Pons (tissue), 1 donor: ENCODE measurements around the gene TAF4.
"Not testable (repeated sequence)": the region's sequence is repeated elsewhere in the genome, so short reads cannot be mapped to it uniquely, and the experiment has no call there.

Experiments used
- DNase-seq: peaks from one replicate; pipeline ENCODE4 v3.0.0-alpha.2; 2016; ENCODE audit warnings: low spot score

The TAF4 gene, protein sequence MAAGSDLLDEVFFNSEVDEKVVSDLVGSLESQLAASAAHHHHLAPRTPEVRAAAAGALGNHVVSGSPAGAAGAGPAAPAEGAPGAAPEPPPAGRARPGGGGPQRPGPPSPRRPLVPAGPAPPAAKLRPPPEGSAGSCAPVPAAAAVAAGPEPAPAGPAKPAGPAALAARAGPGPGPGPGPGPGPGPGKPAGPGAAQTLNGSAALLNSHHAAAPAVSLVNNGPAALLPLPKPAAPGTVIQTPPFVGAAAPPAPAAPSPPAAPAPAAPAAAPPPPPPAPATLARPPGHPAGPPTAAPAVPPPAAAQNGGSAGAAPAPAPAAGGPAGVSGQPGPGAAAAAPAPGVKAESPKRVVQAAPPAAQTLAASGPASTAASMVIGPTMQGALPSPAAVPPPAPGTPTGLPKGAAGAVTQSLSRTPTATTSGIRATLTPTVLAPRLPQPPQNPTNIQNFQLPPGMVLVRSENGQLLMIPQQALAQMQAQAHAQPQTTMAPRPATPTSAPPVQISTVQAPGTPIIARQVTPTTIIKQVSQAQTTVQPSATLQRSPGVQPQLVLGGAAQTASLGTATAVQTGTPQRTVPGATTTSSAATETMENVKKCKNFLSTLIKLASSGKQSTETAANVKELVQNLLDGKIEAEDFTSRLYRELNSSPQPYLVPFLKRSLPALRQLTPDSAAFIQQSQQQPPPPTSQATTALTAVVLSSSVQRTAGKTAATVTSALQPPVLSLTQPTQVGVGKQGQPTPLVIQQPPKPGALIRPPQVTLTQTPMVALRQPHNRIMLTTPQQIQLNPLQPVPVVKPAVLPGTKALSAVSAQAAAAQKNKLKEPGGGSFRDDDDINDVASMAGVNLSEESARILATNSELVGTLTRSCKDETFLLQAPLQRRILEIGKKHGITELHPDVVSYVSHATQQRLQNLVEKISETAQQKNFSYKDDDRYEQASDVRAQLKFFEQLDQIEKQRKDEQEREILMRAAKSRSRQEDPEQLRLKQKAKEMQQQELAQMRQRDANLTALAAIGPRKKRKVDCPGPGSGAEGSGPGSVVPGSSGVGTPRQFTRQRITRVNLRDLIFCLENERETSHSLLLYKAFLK

DNA sequence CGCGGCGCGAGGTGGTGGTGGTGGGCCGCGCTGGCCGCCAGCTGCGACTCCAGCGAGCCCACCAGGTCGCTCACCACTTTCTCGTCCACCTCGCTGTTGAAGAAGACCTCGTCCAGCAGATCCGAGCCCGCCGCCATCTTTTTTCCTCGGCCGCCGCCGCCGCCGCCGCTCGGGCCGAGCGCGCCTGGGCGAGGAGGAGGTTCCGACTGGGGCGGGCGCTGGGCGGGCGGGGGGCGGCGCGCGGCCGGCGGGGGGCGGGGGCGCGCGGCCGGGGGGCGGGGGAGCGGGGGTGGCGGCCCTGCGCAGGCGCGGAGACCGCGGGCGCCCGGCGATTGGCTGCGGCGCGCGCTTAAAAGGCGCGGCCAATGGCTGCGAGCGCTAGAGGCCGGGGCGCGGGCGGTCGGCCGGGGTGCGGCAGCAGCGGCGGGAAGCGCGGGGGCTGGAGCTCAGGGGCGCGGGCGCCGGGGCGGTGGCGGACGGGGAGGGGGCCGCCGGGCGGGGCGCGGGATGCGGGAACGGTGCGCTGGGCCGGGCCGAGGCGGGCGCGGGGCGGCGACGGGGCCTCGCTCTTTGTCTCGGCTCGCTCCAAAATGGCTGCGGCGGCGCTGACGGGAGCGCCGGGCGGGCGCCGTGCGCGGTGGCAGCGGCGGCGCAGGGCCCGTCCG, at the start of gene TAF4:
Gene TAF4, minus strand, starts transcription at position 208 of the 665 bp plus-strand sequence. Its CDS starts 71 bp downstream, at position 137.
- DNase-seq, result peak; percentile 48

DNA sequence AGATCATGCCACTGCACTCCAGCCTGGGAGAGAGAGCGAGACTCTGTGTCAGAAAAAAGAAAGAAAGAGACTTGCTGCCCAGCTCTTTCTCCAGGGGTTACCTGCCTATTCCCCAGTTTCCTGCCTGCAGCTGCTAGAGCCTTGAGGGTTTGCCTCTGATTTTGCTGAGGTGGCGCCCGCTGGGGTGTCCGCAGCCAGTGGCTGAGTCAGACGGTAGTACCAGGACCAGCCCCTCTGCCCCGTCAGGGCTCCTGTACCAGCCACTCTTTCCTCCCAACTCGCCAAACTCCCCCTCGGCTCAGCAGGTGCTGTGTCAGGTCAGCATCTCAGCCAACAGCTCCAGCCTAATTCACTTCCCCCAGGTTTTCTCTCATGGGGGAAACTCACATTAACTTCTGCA, 49.2 kb upstream of the TAF4 start:
- no peak for DNase-seq

DNA sequence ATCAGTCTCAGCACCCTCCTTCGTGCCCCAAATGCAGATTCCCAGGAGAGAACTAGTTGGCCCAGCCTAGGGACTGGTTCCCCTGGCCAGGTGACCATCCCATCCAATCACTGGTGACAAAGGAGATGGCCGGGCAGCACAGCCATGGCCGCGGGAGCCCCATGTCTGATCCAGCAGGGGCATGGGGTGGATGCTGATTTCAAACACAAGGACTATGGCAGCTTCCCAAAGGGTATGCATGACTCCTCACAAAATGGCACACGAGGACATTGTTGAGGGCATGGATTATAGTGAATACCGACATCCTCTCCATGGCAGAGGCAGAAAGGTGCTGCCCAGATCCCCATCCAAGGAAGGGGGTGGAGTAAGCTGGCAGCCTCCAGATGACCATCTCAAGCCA, 46.7 kb upstream of the TAF4 start:
- DNase-seq, result no peak

DNA sequence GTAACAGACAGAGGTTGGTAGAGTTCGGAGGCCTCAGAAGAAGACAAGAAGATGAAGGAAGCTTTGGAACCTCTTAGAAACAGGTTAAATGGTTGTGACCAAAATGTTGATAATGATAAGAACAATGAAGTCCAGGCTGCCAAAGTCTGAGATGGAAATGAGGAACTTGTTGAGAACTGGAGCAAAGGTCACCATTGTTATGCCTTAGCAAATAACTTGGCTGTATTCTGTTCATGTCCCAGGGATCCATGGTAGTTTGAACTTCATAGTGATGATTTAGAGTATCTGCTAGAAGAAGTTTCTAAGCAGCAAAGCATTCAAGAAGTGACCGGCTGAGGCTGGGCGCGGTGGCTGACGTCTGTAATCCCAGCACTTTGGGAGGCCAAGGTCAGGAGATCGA, 45.5 kb upstream of the TAF4 start:
- no peak for DNase-seq

DNA sequence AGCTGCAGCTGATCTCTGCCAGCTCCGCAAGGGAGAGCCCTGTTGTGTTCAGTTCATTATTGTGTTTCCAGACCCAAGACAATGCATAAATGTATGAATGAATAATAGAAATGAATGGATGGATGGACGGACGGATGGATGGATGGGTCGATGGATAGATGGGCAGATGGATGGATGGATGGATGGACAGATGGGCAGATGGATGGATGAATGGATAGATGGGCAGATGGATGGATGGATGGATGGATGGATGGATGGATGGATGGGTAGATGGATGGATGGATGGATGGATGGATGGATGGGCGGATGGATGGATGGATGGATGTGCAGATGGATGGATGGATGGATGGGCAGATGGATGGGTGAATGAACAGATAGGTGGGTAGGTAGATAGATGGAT, 39.9 kb upstream of the TAF4 start:
- DNase-seq, result no peak

DNA sequence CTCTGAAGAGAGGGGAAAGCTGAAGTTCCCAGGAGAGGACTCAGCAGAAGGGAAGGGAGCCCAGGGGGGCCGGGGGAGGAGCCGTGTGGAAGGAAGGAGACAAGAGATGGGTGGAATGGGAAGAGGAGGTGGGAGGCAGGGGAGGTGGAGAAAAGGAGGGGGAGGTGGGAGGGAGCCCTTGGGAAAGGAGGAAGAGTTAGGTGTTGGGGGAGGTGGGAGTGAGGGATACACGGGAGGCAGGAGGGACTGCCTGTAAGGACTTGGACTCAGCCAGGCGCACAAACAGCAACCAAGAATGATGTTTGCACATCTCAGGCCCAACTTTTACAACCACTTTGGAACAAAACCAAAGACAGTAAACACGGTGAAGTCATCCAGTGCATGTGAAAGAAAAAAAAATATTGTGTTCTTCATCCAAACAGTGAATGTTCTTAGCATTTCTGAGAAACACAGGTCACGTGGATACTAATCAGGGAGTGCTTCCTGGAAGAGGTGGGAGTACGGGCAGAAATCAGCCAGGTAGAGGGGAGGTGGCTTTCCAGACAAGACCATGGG, 39.2 kb upstream of the TAF4 start:
- no peak for DNase-seq

DNA sequence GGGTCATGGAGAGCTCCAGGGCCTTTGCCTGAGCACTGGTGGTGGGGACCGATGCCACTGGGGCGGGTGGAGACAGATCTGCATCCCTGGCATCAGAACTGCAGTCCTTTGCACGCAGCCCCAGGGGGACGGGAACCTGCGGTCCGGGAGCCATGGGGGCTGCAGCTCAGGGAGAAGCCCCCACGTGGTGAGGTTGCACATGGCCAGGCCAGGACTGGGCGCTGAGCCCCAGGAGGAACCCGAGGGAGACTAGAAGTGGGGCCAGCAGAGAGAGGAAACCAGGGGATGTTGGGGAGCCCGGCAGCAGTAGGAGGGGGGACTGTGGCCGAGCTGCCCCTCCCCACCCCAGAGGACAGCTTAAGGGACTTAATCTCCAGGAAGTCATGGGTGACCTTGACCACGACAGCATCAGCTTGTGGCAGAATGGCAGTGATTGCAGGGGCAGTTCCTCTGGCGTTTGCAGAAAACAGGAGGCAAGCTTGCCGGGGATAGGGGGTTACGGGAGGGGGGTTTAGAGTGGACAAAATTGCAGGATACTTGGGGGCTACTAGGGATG, 38.6 kb upstream of the TAF4 start:
- no peak for DNase-seq

DNA sequence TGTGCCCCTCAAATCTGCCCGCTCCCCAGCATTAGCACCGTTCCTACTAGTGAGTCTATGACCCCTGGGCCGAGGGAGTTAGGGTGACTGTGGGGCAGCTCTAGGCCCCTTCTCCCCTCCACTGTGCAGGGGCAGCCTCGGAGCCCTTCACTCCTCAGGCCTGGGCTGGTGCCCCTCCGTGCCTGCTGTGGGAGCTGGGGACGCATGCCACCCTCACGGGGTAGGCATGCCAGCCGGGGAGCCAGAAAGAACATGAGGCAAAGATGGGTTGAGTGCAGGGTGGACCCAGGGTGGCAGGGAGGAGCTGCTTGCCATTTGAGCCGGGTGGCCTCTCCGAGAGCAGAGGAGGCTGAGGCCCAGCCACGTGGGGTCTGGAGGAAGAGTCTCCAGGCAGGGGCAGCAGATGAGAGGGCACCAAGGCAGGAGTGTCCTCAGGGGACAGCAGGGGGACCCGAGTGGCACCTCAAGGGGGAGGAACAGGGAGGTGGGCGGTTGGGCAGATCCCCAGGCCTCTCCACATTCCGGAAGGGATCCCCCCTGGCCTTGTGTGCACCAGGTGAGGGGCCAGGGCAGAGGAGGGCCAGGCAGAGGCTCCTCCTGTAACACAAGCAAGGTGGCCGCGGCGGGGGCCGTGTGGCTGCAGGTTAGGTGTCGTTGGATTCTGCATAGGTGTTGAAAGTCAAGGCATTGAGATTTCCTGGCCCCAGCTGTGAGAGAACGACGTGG, 38.0 kb upstream of the TAF4 start:
- no peak for DNase-seq

DNA sequence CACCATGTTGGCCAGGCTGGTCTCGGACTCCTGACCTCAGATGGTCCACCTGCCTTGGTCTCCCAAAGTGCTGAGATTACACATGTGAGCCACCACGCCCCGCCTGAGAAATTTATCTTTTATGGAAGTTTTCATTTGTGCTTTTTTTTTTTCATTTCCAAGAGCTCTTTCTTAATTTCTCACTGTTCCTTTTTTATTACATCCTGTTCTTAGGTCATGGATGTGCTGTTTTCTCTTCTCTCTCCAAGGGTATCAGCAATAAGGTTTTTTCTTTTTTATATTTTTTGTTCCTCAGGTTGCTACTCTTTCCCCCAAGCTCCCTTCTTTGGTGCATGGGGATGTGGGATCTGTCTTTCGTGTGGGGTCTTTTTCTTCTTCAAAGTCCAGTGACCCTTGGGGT, 35.4 kb upstream of the TAF4 start:
- DNase-seq, result no peak

DNA sequence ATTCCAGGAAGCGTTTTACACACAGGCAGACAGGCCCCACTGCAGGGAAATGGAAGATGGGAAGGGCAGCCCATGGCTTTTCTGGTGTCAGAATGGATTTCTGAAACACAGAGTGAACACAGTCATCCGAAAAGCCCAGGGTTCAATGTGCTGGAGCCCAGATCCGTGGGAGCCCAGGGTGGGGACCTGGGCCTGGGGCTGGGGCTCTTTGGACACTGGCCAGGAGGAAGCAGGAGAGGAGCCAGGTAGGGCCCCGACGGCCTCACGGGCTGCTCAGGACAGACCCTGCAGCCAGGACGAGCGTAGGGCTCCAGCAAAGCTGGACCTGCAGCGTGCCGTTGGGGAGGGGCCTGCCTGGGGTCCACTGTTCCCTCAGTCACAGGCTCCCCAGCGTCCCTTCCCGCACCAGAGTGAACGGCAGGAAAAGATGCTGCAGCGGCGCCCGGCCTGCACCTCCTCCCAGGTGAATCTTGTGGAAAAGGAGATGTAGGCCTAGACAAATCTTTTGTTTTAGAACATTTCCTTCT, 32.3 kb upstream of the TAF4 start:
- no peak for DNase-seq

DNA sequence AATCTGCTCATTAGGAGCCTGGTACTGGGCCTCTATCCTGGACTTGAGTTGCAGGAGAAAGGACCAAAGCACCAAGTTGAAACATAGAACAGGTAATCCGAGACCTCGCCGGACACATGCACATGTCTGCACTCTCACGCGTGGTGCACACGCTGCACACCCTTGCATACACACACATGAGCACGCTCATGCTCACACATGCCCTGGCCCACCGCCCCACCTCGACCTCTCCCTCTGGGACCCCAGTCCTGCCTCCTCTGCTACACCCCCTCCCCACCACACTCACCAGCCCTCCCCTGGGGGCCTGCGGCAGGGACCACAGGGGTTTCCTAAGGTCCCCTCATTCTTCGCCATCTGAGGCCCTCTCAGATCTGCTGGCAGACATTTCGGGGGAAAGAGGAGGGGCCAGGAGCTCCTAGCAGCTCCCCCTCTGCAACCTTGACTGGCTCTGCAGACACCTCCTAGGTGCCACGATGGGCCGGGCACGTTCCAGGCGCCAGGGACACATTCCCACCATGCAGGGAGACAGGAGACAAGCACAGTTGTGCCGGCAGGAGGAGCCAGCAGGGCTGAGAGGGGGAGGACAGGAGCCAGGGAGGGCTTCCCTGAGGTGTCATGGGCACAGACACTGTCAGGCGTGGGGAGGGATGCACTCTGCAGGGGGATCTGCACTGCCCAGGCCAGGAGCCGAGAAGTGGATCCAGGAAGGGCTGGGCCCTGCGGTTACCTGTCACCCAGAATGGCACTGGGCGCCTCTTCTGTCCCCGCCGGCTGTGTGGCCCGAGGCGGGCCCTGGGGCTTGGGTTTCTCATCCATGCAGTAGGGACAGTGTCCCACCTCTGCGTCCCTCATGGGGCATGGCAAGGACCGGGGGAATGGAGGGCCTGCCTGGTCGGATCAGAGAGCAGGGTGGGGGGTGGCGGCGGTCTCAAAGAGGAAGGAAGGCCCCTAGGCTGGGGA, 31.0 kb upstream of the TAF4 start:
- DNase-seq, result no peak

DNA sequence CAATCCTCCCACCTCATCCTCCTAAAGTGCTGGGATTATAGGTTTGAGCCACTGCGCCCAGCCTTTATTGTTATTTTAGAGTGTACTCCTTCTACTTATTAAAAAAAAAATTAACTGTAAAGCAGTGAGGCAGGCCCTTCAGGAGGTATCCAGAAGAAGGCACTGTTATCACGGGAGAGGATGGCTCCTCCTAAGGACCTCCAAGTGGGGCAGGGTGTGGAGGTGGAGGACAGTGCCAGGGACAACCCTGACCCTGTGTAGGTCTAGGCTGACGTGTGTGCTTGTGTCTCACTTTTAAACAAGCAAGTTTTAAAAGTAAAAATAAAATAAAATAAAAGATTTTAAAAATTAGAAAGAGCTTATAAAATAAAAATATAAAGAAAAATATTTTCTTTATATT, 23.7 kb upstream of the TAF4 start:
- DNase-seq, result no peak

DNA sequence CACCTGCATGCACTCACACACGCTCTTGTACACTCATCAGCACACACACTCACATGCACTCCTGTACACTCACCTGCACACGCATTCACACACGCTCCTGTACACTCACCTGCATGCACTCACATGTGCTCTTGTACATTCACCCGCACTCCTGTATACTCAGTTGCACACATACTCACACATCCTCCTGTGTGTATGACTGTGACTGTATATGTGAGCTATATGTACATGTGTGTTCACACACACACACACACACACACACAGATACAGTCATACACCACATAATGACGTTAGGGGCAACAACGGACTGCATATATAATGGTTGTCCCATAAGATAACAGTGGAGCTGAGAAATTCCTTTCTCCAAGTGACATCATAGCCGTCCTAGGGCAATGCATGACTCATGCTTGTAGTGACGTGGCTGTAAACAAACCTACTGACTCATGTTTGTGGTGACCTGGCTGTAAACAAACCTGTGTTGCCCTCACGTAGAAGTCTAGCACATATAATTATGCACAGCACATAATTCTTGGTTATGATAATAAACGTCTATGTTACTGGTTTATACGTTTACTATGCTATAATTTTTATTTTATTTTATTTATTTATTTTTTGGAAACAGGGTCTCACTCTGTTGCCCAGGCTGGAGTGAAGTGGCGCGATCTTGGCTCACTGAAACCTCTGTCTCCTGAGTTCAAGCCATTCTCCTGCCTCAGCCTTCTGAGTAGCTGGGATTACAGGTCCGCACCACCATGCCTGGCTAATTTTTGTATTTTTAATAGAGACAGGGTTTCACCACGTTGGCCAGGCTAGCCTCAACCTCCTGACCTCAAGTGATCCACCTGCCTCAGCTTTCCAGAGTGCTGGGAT, 22.8 kb upstream of the TAF4 start:
- DNase-seq, result no peak

DNA sequence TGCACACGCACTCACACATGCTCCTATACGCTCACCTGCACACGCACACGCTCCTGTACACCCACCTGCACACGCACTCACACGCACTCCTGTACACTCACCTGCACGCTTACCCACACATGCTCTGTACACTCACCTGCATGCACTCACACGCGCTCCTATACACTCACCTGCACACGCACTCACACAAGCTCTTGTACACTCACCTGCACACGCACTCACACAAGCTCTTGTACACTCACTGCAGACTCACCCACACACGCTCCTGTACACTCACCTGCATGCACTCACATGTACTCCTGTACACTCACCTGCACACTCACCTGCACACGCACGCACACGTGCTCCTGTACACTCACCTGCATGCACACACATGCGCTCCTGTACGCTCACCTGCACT, 22.0 kb upstream of the TAF4 start:
- no peak for DNase-seq

DNA sequence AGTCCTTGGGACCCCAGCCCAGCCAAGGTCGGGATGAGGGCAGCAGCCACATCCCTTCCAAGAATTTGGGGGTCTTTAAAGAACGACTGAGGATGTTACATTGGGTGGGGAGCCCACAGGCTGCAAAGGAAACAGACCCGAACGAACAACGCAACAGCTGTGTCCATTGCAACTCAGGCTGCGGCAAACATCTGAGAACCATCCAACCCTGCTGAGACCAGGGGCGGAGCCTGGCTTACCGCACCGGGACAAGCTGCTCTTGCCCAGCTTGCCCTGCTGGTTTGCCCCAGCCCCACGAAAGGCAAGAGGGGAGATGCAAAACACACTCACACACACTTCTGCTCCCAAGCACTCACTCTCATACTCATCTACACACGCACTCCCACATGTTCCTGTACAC, 21.5 kb upstream of the TAF4 start:
- no peak for DNase-seq

DNA sequence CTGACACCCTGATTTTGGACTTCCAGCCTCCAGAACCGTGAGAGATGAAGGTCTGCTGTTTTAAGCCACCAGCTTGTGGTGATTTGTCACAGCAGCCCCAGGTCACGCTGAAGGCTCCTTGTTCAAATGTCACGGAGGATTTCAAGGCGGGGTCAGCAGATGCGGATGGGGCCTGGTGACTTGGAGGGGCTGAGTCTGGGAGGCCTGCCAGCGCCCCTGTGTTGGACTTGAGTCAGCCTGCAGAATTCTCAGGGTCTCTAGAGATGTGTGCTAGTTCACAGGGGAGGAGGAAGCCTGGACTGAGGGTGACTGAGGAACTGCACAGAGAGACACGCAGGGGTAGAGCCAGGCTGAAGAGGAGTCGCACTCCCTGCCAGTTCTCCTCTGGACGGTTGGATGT, 19.5 kb upstream of the TAF4 start:
- DNase-seq, result no peak

DNA sequence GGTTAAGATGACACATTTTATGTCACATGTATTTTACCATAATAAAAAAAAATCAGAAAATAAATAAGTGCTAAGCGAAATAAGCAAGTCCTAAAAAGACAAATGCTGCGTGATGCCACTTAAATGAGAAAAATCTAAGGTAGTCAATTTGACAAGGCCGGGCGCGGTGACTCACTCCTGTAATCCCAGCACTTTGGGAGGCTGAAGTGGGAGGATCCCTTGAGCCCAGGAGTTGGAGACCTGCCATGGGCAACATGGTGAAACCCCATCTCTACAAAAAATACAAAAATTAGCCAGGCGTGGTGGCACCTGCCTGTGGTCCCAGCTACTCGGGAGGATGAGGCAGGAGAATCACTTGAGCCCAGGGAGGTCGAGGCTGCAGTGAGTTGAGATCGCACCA, 18.5 kb upstream of the TAF4 start:
- DNase-seq, result not testable (repeated sequence)

DNA sequence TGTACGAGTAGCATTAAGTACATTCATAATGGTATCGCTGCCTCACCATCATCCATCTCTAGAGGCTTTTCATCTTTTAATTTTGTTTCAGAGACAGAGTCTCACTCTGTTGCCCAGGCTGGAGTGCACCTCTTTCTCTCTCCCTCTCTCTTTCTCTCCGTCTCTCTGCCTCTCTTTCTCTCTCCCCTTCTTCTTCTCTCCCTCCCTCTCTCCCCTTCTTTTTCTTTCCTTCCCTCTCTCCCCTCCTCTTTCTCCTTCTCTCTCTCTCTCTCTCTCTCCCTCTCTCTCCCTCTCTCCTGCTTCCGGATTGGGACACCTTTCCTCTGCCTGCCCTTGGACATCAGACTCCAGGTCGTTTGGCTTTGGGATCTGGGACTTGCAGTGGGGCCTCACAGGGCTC, 17.6 kb upstream of the TAF4 start:
- no peak for DNase-seq
